ENCODE results near the gene PPP4R3A.
"Not testable (repeated sequence)": the region's sequence is repeated elsewhere in the genome, so short reads cannot be mapped to it uniquely, and the experiment has no call there.

PPP4R3A gene

GRCh38 chr14:91501951-91502930 is 7.9 kb downstream of the PPP4R3A start:
- no peak overlapping the region for H3K4me3 ChIP-seq (replicated peaks; ENCODE audit: low read depth, low read length)
- no peak for TF ChIP-seq CTCF (IDR thresholded peaks at IDR 0.05; ENCODE audit: insufficient read depth, low read length, poor library complexity, severe bottlenecking)
- peaks cover 8% of the 10 kb centered on the region for H3K36me3 ChIP-seq (ENCODE audit: control insufficient read depth, insufficient read depth, low read length)

GRCh38 chr14:91501348-91501747 is 8.8 kb downstream of the PPP4R3A start:
- Histone ChIP-seq H3K36me3 (ENCODE audit: control insufficient read depth, insufficient read depth, low read length) (peaks cover 8% of the 10 kb centered on the region), H3K4me3 (replicated peaks; ENCODE audit: low read depth, low read length) (no peak overlapping the region), H3K27me3 (replicated peaks; ENCODE audit: control insufficient read depth, insufficient read depth, low read length) (no peaks in the 10 kb centered on the region)
- no peak for DNase-seq (ENCODE audit: extremely low read depth, insufficient read length)
- TF ChIP-seq CTCF (IDR thresholded peaks at IDR 0.05; ENCODE audit: insufficient read depth, low read length, poor library complexity, severe bottlenecking): no peak

More at GRCh38 chr14:91501951-91502930, 7.9 kb downstream of the PPP4R3A start:
- DNase-seq (ENCODE audit: extremely low read depth, insufficient read length): no peak
- no peaks in the 10 kb centered on the region for H3K27me3 ChIP-seq (replicated peaks; ENCODE audit: control insufficient read depth, insufficient read depth, low read length)

- no peak for DNase-seq (ENCODE audit: extremely low read depth, insufficient read length)
- no peak overlapping the region for H3K4me3 ChIP-seq (replicated peaks; ENCODE audit: low read depth, low read length)
- peaks cover 3% of the 10 kb centered on the region for H3K36me3 ChIP-seq (ENCODE audit: control insufficient read depth, insufficient read depth, low read length)
- no peak for TF ChIP-seq CTCF (IDR thresholded peaks at IDR 0.05; ENCODE audit: insufficient read depth, low read length, poor library complexity, severe bottlenecking)
- no peaks in the 10 kb centered on the region for H3K27me3 ChIP-seq (replicated peaks; ENCODE audit: control insufficient read depth, insufficient read depth, low read length)
Measured at GRCh38 chr14:91496790-91497189, 13.3 kb downstream of the PPP4R3A start.

- not testable (repeated sequence) for H3K36me3 ChIP-seq (ENCODE audit: control insufficient read depth, insufficient read depth, low read length); H3K27me3 ChIP-seq (replicated peaks; ENCODE audit: control insufficient read depth, insufficient read depth, low read length); DNase-seq (ENCODE audit: extremely low read depth, insufficient read length); H3K4me3 ChIP-seq (replicated peaks; ENCODE audit: low read depth, low read length)
Measured at GRCh38 chr14:91494392-91495065, 15.6 kb downstream of the PPP4R3A start.

- no peak for TF ChIP-seq CTCF (IDR thresholded peaks at IDR 0.05; ENCODE audit: insufficient read depth, low read length, poor library complexity, severe bottlenecking)
- Histone ChIP-seq H3K36me3 (ENCODE audit: control insufficient read depth, insufficient read depth, low read length) (peaks cover 2% of the 10 kb centered on the region), H3K4me3 (replicated peaks; ENCODE audit: low read depth, low read length) (no peak overlapping the region), H3K27me3 (replicated peaks; ENCODE audit: control insufficient read depth, insufficient read depth, low read length) (no peaks in the 10 kb centered on the region)
- DNase-seq (ENCODE audit: extremely low read depth, insufficient read length): no peak
Measured at GRCh38 chr14:91493169-91493568, 16.9 kb downstream of the PPP4R3A start.

- TF ChIP-seq CTCF (IDR thresholded peaks at IDR 0.05; ENCODE audit: insufficient read depth, low read length, poor library complexity, severe bottlenecking): no peak
- DNase-seq (ENCODE audit: extremely low read depth, insufficient read length): no peak
Measured at GRCh38 chr14:91484744-91485143, 25.4 kb downstream of the PPP4R3A start.

More at GRCh38 chr14:91484744-91485143, 25.4 kb downstream of the PPP4R3A start:
- Histone ChIP-seq H3K27me3 (replicated peaks; ENCODE audit: control insufficient read depth, insufficient read depth, low read length) (no peaks in the 10 kb centered on the region), H3K36me3 (ENCODE audit: control insufficient read depth, insufficient read depth, low read length) (peaks cover 6% of the 10 kb centered on the region), H3K4me3 (replicated peaks; ENCODE audit: low read depth, low read length) (no peak overlapping the region)
